Fibroblast of lung (primary cell): ENCODE results near the gene AFAP1.

ENCODE experiments used
- CTCF ChIP-seq, 2 donors: IDR thresholded peaks in 1 of 2; conservative IDR thresholded peaks in 1 of 2; 1 replicate in 1 of 2; 2 replicates in 1 of 2; pipeline ENCODE4 v1.5.1; 2011 to 2012; ENCODE audit warnings: low read length in 2 of 2, control low read depth in 1 of 2, inconsistent platforms in 1 of 2, low read depth in 1 of 2, mild to moderate bottlenecking in 1 of 2
- EZH2 ChIP-seq: IDR thresholded peaks from 2 replicates; pipeline ENCODE4 v1.5.1; 2012; ENCODE audit warnings: low read length, control low read depth, mild to moderate bottlenecking; ENCODE audit errors: missing control alignments

GRCh38 chr4:7939377-7940108 is at the start of gene AFAP1:
- TF ChIP-seq EZH2 (no peak), CTCF (conservative IDR thresholded peaks at IDR 0.05 in 1 of 2, IDR thresholded peaks at IDR 0.05 in 1 of 2; ENCODE audit: low read depth in 1 of 2, low read length in 2 of 2) (no peak)
